Duodenal mucosa (tissue), 2 donors: ENCODE measurements around the gene TMEM165.
A peak's percentile ranks its signal among the peaks of the same experiment; 100 is the strongest.

Source experiments
- H3K27ac ChIP-seq: one replicate; pipeline ENCODE4 v1.7.0; 2013; ENCODE audit warnings: low read depth, low read length
- H3K27me3 ChIP-seq, 2 donors: one replicate each; pipeline ENCODE4 v1.7.0; 2013; ENCODE audit warnings: low read length in 2 of 2, control low read depth in 1 of 2; ENCODE audit not compliant: insufficient read depth in 2 of 2, control insufficient read depth in 1 of 2
- H3K36me3 ChIP-seq, 2 donors: one replicate each; pipeline ENCODE4 v1.7.0; 2013; ENCODE audit warnings: low read length in 2 of 2, control low read depth in 1 of 2; ENCODE audit not compliant: insufficient read depth in 2 of 2, control insufficient read depth in 1 of 2
- H3K4me1 ChIP-seq, 2 donors: one replicate each; pipeline ENCODE4 v1.7.0; 2013; ENCODE audit warnings: low read length in 2 of 2, control low read depth in 1 of 2; ENCODE audit not compliant: insufficient read depth in 2 of 2, control insufficient read depth in 1 of 2
- H3K4me3 ChIP-seq, 2 donors: one replicate each; pipeline ENCODE4 v1.7.0; 2013; ENCODE audit warnings: low read length in 2 of 2, low read depth in 1 of 2
- H3K9ac ChIP-seq, 2 donors: one replicate each; pipeline ENCODE4 v1.7.0; 2013; ENCODE audit warnings: low read length in 2 of 2, low read depth in 1 of 2
- H3K9me3 ChIP-seq, 2 donors: one replicate each; pipeline ENCODE4 v1.7.0; 2013; ENCODE audit warnings: low read length in 2 of 2, control low read depth in 1 of 2; ENCODE audit not compliant: control insufficient read depth in 1 of 2

The TMEM165 gene

GRCh38 chr4:55398966-55399365, 3.2 kb downstream of the TMEM165 start:
- Histone ChIP-seq H3K9ac (no peak overlapping the region), H3K27ac (no peak overlapping the region)

GRCh38 chr4:55399581-55399980, 3.8 kb downstream of the TMEM165 start:
- H3K27me3 ChIP-seq = no peaks in the 10 kb centered on the region
- peaks cover 25 to 41% of the 10 kb centered on the region in 2 donors for H3K4me1 ChIP-seq
- H3K9me3 ChIP-seq = no peaks in the 10 kb centered on the region
- H3K4me3 ChIP-seq = peak overlapping the region; percentile 28 to 52
- no peak overlapping the region for H3K9ac ChIP-seq
- H3K27ac ChIP-seq = no peak overlapping the region
- H3K36me3 ChIP-seq = peaks cover 6 to 9% of the 10 kb centered on the region in 2 donors

More at GRCh38 chr4:55398966-55399365, 3.2 kb downstream of the TMEM165 start:
- no peaks in the 10 kb centered on the region for H3K9me3 ChIP-seq
- H3K4me3 ChIP-seq = peak overlapping the region; percentile 28 to 52
- H3K36me3 ChIP-seq = peaks cover 6 to 9% of the 10 kb centered on the region in 2 donors
- H3K27me3 ChIP-seq = no peaks in the 10 kb centered on the region
- peaks cover 25 to 41% of the 10 kb centered on the region in 2 donors for H3K4me1 ChIP-seq

- H3K4me3 ChIP-seq = no peak overlapping the region
- H3K36me3 ChIP-seq = peaks cover 9 to 20% of the 10 kb centered on the region in 2 donors
- H3K9ac ChIP-seq = no peak overlapping the region
- no peaks in the 10 kb centered on the region for H3K9me3 ChIP-seq
- no peak overlapping the region for H3K27ac ChIP-seq
- no peaks in the 10 kb centered on the region for H3K27me3 ChIP-seq
- peaks cover 0 to 15% of the 10 kb centered on the region in 2 donors for H3K4me1 ChIP-seq
Observed at GRCh38 chr4:55405073-55405472, 9.3 kb downstream of the TMEM165 start.

GRCh38 chr4:55406545-55406944, 10.8 kb downstream of the TMEM165 start:
- Histone ChIP-seq H3K9ac (no peak overlapping the region), H3K36me3 (peaks cover 6 to 21% of the 10 kb centered on the region in 2 donors), H3K4me3 (no peak overlapping the region), H3K4me1 (peaks cover 0 to 6% of the 10 kb centered on the region in 2 donors), H3K27ac (no peak overlapping the region), H3K9me3 (no peaks in the 10 kb centered on the region), H3K27me3 (no peaks in the 10 kb centered on the region)

- Histone ChIP-seq H3K4me1 (peaks cover 0 to 6% of the 10 kb centered on the region in 2 donors), H3K27me3 (no peaks in the 10 kb centered on the region), H3K9ac (no peak overlapping the region), H3K4me3 (no peak overlapping the region), H3K27ac (no peak overlapping the region), H3K36me3 (peaks cover 6 to 25% of the 10 kb centered on the region in 2 donors), H3K9me3 (no peaks in the 10 kb centered on the region)
Observed at GRCh38 chr4:55407119-55407518, 11.4 kb downstream of the TMEM165 start.

GRCh38 chr4:55407764-55408163, 12.0 kb downstream of the TMEM165 start:
- H3K9me3 ChIP-seq = no peaks in the 10 kb centered on the region
- peaks cover 0 to 6% of the 10 kb centered on the region in 2 donors for H3K4me1 ChIP-seq
- H3K36me3 ChIP-seq = peaks cover 6 to 25% of the 10 kb centered on the region in 2 donors

GRCh38 chr4:55409468-55410171, 13.9 kb downstream of the TMEM165 start:
- H3K9ac ChIP-seq = no peak overlapping the region
- no peaks in the 10 kb centered on the region for H3K9me3 ChIP-seq
- H3K4me1 ChIP-seq = peaks cover 0 to 6% of the 10 kb centered on the region in 2 donors
- H3K4me3 ChIP-seq = no peak overlapping the region
- peaks cover 4 to 22% of the 10 kb centered on the region in 2 donors for H3K36me3 ChIP-seq
- no peak overlapping the region for H3K27ac ChIP-seq
- no peaks in the 10 kb centered on the region for H3K27me3 ChIP-seq

More at GRCh38 chr4:55407764-55408163, 12.0 kb downstream of the TMEM165 start:
- no peak overlapping the region for H3K4me3 ChIP-seq
- H3K27ac ChIP-seq = no peak overlapping the region
- H3K27me3 ChIP-seq = no peaks in the 10 kb centered on the region
- H3K9ac ChIP-seq = no peak overlapping the region

GRCh38 chr4:55410431-55410830, 14.7 kb downstream of the TMEM165 start:
- Histone ChIP-seq H3K4me3 (no peak overlapping the region), H3K4me1 (peaks cover 0 to 6% of the 10 kb centered on the region in 2 donors), H3K27ac (no peak overlapping the region), H3K9me3 (no peaks in the 10 kb centered on the region), H3K36me3 (peaks cover 4 to 21% of the 10 kb centered on the region in 2 donors), H3K27me3 (no peaks in the 10 kb centered on the region), H3K9ac (no peak overlapping the region)

GRCh38 chr4:55411621-55412020, 15.9 kb downstream of the TMEM165 start:
- peaks cover 0 to 27% of the 10 kb centered on the region in 2 donors for H3K36me3 ChIP-seq
- H3K4me1 ChIP-seq = peaks cover 0 to 6% of the 10 kb centered on the region in 2 donors

GRCh38 chr4:55416176-55416575, 20.4 kb downstream of the TMEM165 start:
- Histone ChIP-seq H3K36me3 (peaks cover 18 to 50% of the 10 kb centered on the region in 2 donors), H3K27ac (no peak overlapping the region)

More at GRCh38 chr4:55411621-55412020, 15.9 kb downstream of the TMEM165 start:
- Histone ChIP-seq H3K9me3 (no peaks in the 10 kb centered on the region), H3K9ac (no peak overlapping the region), H3K27ac (no peak overlapping the region), H3K27me3 (no peaks in the 10 kb centered on the region), H3K4me3 (no peak overlapping the region)

More at GRCh38 chr4:55416176-55416575, 20.4 kb downstream of the TMEM165 start:
- Histone ChIP-seq H3K9ac (no peak overlapping the region), H3K27me3 (no peaks in the 10 kb centered on the region), H3K9me3 (no peaks in the 10 kb centered on the region), H3K4me3 (no peak overlapping the region), H3K4me1 (no peaks in the 10 kb centered on the region)
